K562 (cell line): ENCODE measurements around the gene PSMA1. TPM values are rescaled to one million over a fixed set of nuclear protein-coding genes. Genes with fewer than 3 reads are reported as not detected.
A peak's percentile ranks its signal among the peaks of the same experiment; 100 is the strongest.

Experiments
- ATF4 ChIP-seq: fragments of 450-650 bp; formaldehyde crosslinking; IDR thresholded peaks from 2 replicates; pipeline ENCODE4 v1.4.0; 2022; ENCODE audit warnings: mild to moderate bottlenecking, moderate library complexity
- BRF1 ChIP-seq: IDR thresholded peaks from 3 replicates; pipeline ENCODE4 v1.6.1; 2011; ENCODE audit warnings: borderline replicate concordance, mild to moderate bottlenecking; ENCODE audit not compliant: insufficient read length; ENCODE audit errors: extremely low read depth
- CHD7 ChIP-seq: fragments of 200-600 bp; sonication (generic); IDR thresholded peaks from one replicate; pipeline ENCODE4 v1.6.1; 2012; ENCODE audit warnings: mild to moderate bottlenecking, low read depth, low read length, inconsistent platforms
- KAT7 ChIP-seq: sonication (generic); formaldehyde crosslinking; IDR thresholded peaks from 2 replicates; pipeline ENCODE4 v1.8.0; 2022; ENCODE audit warnings: missing genetic modification reagents, mild to moderate bottlenecking, borderline replicate concordance
- SPI1 ChIP-seq: IDR thresholded peaks from 2 replicates; pipeline ENCODE4 v1.6.1; 2011; ENCODE audit warnings: low read depth, low read length, control low read depth, borderline replicate concordance
- YBX1 ChIP-seq: fragments of 450-650 bp; IDR thresholded peaks from 2 replicates; pipeline ENCODE4 v1.7.1; 2016; ENCODE audit warnings: mild to moderate bottlenecking
- ZMIZ1 ChIP-seq, 2 experiments: fragments of 150-350 bp in 1 of 2; IDR thresholded peaks; 2 replicates each; pipeline ENCODE4 v1.6.1; 2012 to 2016; ENCODE audit warnings: low read depth in 2 of 2, low read length in 2 of 2, mild to moderate bottlenecking in 1 of 2, moderate library complexity in 1 of 2
- ZNF12 ChIP-seq: sonication (generic); formaldehyde crosslinking; IDR thresholded peaks from 2 replicates; pipeline ENCODE4 v1.4.0; 2020; ENCODE audit warnings: mild to moderate bottlenecking, missing genetic modification reagents
- ZNF445 ChIP-seq: fragments of 250-450 bp; sonication (Bioruptor Pico); IDR thresholded peaks from 2 replicates; pipeline ENCODE4 v1.4.0; 2020; ENCODE audit warnings: low read depth, mild to moderate bottlenecking, moderate library complexity
- polyA plus RNA-seq, 8 experiments: library from polyadenylated mRNA; depleted of rRNA in 4 of 8; stranded (reverse) in 5 of 8; unstranded in 3 of 8; fragments of >200 nt; fragmentation: Nextera tagmentation in 2 of 8; fragmentation: Illumina TruSeq in 1 of 8; extraction: Ambion mirVana in 2 of 8; extraction: Trizol in 1 of 8; gene quantifications; 2 replicates each; pipeline versions ENCODE4 v1.2.1 to v1.2.3, GENCODE V29; 2011 to 2014; ENCODE audit warnings: inconsistent platforms in 1 of 8, missing spikeins in 1 of 8
- total RNA-seq, 7 experiments: library from RNA; depleted of rRNA in 6 of 7; stranded (reverse); fragments of >200 nt in 6 of 7; fragmentation: Illumina TruSeq in 2 of 7; extraction: Trizol in 2 of 7; gene quantifications; 2 replicates each; pipeline versions ENCODE4 v1.2.1 to v1.2.3, GENCODE V29; 2011 to 2021; ENCODE audit warnings: low replicate concordance in 1 of 7
- TF ChIP-seq, protein P1 (sequence below), 2 experiments: IDR thresholded peaks; 2 replicates each; pipeline ENCODE4 v1.6.1; 2011; ENCODE audit warnings: borderline replicate concordance in 1 of 2, control low read depth in 1 of 2, low read depth in 1 of 2, low read length in 1 of 2, mild to moderate bottlenecking in 1 of 2, mixed read lengths in 1 of 2, moderate library complexity in 1 of 2; ENCODE audit not compliant: insufficient read depth in 1 of 2, insufficient read length in 1 of 2, poor library complexity in 1 of 2, severe bottlenecking in 1 of 2; ENCODE audit errors: extremely low read depth in 1 of 2

PSMA1 gene
- total and polyA plus RNA-seq, 9 of the 15 experiments (the other 6 are each of a cell fraction or from before 2014, with no cell fraction given) = 283 to 1,007 (median 424) TPM

- TF ChIP-seq ZMIZ1 (IDR thresholded peaks at IDR 0.05; ENCODE audit: low read depth in 2 of 2, low read length in 2 of 2) = no peak
- TF ChIP-seq KAT7 (CRISPR knock-in tag) = no peak; the same call in 1 of the 2 replicates
- TF ChIP-seq CHD7 = no peak
- no peak for TF ChIP-seq YBX1
- no peak for TF ChIP-seq ZNF445 (CRISPR knock-in tag)
- TF ChIP-seq, protein P1, sequence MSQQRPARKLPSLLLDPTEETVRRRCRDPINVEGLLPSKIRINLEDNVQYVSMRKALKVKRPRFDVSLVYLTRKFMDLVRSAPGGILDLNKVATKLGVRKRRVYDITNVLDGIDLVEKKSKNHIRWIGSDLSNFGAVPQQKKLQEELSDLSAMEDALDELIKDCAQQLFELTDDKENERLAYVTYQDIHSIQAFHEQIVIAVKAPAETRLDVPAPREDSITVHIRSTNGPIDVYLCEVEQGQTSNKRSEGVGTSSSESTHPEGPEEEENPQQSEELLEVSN (IDR thresholded peaks at IDR 0.05; ENCODE audit: borderline replicate concordance in 1 of 2, extremely low read depth in 1 of 2, insufficient read depth in 1 of 2, insufficient read length in 1 of 2, low read depth in 1 of 2, low read length in 1 of 2, poor library complexity in 1 of 2, severe bottlenecking in 1 of 2) = no peak
- TF ChIP-seq BRF1 = no peak
- no peak for TF ChIP-seq SPI1
- no peak for TF ChIP-seq ZNF12
- TF ChIP-seq ATF4 (CRISPR knock-in tag) = peak; percentile 8; the same call in 1 of the 2 replicates
Measured at GRCh38 chr11:14520747-14521151, 563 bp upstream of the PSMA1 start (continued).
